Central memory CD4-positive, alpha-beta T cell (primary cell): Measurements from ENCODE around the gene SCN2B.
"Not testable (repeated sequence)": the region's sequence is repeated elsewhere in the genome, so short reads cannot be mapped to it uniquely, and the experiment has no call there.

Experiments used
- DNase-seq: peaks from one replicate; pipeline ENCODE4 v3.0.0; 2022

Gene SCN2B

DNA sequence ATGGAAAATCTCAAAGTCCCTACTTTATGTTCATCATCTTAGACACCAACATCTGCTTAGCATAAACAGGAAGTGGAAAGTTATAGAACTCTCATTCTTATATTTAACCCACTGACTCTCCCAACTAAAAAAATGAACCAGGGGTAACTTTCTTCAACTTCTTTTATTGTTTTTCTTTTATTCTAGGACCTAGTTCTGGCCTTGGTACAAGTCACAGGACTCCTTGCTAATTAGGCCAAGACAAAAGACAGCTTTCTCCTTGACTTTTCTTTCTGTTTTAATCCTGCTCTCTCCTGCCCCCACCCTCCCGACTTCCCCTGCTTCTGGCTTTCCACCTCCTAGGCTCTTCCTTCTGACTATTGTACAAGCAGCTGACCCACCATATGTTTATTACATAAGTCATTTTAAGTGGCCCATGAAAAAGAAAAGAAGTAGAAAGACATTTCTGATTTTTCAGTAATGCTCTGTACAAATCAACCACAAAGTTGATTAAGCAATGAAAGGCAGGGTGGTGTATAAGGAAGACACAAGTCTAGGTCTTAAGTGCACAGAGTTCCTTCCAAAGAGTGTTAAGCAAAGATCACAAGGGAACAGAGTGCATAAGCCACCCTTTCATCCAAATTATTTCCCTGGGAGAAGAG is 30.1 kb upstream of the SCN2B start:
- no peak for DNase-seq

DNA sequence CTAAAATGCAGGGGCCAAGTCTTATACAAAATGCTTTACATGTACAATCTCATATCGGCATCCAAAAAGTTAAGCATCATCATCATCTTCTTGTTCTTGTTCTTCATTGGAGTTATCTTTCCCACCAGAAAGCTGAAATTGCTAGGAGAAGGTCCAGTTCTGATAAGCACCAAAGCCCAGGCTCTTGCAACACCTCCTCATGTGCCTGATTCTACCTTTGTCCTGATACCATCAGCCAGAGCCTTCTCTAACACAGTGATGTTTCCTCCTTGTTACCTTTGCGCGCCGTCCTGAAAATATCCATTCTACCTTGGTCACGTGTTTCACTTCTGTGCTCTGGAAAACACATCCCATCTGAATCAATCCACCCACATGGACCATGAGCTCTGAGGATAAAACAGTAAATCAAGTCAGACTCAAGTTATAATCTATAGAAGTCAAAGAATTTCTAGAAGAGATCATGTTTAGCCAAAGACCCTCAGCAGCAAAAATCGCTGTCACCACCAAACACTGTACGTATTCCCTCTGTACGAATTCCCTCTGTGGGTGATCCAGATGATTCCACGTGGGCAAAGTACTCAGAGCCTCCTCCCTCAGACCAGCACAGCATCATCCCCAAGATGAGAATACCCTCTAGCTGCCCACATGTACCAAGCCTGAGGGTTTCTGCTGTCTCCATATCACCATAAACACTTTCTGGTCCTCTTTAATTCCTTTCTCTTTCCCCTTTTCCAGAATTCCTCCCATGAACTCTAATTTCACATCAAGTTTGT is 29.4 kb upstream of the SCN2B start:
- no peak for DNase-seq

DNA sequence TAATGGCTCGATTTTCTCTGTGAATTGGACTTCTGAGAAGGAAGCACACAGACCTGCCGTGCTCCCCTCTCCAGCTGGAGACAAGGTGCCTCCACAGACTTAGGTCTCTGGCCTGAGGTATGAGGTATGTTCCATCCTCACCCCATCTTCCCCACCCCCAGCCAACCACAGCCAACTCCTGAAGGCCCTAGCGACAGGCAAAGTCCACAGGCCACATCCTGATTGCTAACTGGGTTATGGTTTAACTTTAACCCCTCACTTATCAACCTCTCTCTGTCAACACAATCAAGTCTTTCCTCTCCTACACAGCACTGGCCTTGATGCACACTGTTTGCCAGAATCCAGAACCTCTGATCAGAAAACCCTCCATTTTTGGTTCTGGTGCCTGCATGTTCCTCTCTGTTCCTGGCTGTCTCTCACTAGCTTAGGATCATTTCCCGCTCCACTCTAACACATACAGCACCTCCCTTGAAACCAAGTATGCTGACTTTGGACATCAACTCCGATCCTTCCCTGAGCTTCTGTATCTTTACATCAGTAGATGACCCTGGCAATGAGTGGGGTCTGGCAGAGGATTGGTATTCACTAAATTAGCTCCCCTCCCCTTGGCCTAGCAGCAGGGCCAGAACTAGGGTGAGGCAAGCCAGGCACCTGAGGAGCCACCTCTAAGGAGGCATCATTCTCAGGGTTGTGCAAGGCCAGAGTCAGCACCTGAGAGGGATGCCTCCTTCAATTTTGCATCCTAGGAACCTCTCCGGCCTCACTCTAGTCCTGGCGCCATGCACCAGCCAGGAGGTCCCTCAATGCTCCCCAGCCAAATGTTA is 26.4 kb upstream of the SCN2B start:
- DNase-seq: peak; percentile 77

DNA sequence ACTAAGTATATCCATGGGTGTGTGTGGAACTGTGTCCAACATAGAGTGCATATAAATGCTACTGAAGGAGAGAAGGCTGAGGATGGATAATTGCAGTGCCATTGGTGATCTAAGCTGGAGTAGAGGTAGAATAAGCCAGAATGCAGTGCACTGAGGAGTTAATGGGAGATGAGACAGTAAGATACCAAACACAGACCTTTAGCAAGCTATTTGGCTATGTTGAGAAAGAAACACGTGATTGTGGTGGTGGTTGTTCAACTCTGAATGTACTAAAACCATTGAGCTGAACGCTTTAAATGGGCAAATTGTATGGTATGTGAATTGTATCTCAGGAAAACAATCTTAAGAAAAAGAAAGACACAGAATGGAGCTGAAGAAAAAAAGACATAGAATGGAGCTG is 25.5 kb upstream of the SCN2B start:
- no peak for DNase-seq

DNA sequence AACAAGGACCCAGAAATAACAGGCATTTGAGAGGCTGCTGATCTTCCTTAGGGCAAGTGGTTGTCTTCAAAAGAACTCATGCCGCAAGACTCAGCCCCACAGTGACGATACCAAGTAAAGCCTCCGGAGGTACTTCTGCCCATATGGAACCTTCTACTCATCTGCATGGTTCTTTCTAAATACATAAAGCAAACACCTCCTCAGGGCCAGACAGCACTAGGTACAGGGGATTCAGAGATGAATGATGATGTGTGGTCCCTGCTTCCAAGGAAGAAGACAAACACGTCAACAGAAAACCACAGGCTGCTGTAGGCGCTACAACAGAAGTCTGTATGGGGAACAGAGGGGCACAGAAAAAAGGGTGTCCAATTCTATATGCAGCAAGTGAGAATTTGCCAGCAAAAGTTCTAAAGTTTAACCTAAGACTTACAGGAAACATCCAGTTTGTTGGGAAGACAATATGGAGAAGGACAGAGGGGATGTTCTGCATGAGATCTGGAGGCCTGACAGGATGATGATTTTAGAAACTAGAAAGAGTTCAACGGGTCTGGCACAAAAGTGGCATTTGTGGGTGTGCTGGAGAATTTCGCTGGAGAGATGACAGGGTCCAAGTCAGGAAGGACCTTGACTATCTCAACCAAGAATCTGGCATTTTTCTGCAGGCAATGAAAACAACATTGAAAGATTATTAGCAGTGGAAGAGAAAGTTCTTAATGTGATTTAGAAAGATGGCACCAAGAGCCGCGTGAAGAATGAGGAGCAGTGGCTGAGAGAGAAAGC is 24.7 kb upstream of the SCN2B start:
- DNase-seq: peak; percentile 59

DNA sequence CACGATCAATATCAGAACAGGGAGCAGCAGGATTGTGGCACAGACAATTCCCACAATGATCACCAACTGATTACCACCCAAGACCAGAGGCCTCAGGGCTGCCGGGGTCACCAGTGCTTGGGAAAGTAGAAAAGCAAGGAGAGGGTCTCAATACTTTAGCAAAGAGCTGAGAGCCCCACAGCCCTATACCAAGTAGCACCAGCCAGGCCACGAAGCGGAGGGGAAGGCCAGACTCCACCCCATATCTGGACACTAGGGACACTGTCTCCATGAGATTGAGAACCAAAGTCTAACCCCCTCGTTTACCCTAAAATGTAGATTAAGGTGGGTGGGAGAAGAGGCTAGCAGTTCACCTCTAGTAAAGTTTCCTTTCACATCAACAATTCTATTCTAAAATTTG is 24.1 kb upstream of the SCN2B start:
- DNase-seq: no peak

DNA sequence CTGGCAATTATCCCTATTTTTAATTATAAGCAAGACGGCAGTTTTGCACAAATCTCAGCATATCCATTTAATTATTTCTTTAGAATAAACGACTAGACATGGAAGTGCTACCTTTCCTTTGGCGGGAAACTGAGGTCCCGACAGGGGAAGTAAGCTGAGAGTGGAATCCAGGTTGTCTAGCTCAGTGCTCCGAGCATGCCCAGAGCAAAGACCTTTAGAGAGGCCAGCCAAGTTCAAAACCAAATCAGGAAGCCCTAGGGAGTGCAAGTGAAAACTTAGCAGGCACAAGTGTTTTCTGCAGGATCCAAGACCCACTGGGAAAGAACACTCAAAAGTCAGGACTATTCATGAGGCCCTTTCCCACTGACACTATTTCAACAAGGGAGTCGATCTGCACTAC is 22.7 kb upstream of the SCN2B start:
- DNase-seq: no peak

DNA sequence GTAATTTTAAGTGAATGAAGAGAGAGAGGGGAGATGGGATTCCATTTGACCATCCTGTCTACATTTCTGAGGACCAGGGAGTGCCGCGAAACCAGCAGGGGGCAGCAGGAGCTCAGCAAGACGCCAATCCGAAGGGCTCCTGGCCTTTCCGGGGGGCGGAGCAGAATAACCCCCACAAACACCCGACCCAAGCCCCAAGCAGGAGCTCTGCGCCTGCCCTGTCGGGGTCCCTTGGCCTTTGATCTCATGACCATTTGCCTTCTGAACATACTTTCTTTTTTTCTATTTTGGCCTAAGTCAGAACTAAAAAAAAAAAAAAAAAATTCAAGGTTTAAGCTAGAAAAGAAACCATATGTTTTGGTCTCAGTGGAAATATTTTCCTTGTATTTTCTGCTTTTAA is 21.9 kb upstream of the SCN2B start:
- DNase-seq: peak; percentile 73

DNA sequence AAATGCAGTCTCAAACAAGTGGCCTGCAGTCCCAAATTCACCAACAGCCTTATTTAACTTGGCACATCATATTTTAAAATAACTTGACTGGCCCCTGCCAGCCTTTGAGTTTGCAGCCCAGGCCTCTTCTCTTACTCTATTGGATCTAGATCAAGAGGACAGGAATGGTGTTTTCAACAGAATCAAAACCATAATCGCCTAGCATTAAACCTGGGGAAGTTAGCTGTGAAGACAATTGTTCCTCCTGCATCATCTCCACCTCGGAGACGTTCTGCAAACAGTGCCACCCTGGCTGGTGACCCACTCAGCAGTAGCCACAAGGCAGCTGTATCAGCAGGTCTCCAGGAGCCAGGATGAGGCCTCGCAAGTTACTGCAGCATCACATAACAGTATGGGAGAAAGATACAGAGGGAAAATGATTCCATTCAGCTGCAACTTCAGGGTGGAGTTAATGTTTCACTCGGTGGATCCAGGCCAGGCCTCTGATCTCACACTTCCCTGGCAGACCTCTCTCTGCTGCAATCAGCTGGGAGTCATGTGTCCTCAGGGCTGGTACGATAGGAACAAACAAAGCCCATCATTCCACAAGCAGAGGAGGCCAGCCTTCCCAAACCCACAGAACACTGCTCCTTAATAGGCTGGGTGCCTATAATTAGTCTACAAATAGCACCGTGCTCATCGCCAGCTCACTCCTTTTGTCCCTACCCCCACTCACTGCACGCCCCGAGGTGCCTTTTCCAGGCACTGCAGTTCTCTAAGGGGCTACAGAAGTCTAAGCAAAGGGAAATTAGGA is 18.6 kb upstream of the SCN2B start:
- DNase-seq: no peak

DNA sequence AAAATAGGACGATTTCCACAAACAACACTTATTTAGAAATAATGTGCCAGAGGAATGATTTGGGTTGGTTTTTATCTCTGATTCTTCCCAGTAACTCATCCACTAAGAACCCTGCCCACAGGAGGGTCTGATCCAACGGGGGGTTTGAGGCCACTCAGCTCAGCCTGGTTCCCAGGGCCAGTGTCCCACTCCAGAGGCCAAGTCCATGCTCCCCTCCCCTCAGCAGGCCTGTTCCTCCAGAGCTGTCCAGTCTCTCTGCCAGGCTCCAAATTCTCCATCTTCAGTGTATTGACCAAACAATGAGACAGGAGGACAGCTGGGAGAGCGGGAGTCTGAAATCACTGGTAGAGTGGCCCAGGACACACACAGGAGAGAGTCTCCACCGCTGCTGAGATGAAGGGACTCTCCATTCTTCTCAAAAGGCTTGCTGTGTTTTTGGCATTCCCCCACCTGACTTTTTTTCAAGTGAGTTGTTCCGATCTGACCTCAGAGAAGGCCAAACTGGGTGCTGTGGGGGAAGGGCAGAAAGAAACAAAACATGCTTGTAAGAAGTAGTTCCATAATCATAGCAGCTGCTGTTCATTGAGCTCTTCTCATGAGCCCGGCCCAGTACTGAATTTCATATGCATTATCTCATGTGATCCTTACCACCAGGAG is 17.6 kb upstream of the SCN2B start:
- DNase-seq: no peak

DNA sequence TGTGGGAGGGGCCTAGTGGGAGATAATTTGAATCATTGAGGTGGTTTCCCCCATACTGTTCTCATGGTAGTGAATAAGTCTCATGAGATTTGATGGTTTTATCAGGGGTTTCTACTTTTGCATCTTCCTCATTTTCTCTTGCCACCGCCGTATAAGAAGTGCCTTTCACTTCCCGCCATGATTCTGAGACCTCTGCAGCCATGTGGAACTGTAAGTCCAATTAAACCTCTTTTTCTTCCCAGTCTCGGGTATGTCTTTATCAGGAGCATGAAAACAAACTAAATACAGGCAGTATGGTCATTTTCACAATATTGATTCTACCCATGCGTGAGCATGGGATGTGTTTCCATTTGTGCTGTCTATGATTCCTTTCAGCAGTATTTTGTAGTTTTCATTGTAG is 16.4 kb upstream of the SCN2B start:
- not testable (repeated sequence) for DNase-seq

DNA sequence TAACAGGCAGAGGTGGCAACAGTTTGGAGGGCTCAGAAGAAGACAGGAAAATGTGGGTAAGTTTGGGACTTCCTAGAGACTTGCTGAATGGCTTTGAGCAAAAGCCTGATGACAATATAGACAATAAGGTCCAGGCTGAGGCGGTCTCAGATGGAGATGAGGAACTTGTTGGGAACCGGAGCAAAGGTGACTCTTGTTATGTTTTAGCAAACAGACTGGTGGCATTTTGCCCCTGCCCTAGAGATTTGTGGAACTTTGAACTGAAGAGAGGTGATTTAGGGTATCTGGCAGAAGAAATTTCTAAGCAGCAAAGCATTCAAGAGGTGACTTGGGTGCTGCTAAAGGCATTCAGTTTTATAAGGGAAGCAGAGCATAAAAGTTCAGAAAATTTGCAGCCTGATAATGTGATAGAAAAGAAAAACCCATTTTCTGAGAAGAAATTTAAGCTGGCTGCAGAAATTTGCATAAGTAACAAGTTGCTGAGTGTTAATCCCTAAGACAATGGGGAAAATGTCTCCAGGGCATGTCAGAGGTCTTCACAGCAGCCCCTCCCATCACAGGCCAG is 14.6 kb upstream of the SCN2B start:
- not testable (repeated sequence) for DNase-seq

DNA sequence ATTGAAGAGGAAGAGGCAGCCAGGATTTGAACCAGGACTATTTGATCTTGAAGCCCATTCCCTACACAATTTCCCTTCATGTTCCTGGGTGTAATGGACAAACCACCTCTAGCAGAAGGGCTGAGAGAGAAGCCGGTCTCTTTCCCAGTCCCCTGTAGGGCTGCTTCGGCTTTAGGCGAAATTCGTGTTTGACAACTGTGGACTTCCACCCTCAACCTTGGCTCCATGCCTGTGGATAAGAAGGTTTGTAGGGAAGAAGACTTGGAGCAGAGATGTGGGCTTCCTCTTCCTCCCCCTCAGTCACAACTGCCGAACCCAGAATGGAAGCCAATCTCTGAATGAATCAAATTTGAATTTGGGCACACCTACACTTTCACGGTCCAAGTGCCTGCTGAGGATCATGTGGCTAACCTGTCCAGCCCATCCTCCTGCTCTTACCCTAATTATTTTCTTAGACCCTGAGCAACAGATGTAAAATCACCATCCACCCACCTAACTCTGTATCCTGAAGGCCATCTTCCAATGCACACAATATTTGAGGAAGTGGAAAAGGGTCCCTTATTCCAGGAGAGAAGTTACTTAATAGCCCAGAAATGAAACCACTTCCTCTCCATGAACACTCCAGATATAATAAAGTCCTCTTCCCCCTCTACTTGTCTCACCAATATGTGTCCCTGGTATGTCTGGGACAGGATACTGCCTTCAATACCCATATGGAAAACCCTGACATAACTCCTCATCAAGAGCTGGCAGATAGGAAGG is 10.1 kb upstream of the SCN2B start:
- DNase-seq: no peak

DNA sequence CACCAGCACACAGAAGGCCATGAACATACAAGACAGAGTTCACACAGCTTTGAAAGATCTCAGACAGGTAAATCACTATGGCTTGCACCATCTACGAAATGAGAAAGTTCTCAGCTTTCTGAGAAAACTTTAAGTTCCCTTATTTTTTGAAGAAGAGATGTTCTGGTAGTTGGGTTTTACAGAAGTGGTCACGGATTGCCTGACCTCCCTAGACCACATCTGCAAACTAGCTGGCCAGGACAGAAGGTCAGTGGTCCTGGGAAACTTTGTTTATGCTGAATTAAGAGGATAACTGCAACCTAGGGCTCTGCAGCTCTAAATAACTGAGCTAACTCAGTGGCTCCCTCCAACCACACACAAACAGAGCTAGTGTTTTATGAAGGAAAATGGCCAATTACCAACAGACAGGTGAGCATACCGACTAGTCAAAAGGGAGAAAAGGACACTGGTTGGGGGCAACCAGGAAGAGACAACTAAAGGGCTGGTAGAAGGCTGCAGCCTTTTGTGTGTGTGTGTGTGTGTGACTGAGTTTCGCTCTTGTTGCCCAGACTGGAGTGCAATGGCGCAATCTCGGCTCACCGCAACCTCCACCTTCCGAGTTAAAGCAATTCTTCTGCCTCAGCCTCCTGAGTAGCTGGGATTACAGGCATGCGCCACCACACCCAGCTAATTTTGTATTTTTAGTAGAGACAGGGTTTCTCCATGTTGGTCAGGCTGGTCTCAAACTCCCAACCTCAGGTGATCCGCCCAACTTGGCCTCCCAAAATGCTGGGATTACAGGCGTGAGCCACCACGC is 8.5 kb upstream of the SCN2B start:
- no peak for DNase-seq

DNA sequence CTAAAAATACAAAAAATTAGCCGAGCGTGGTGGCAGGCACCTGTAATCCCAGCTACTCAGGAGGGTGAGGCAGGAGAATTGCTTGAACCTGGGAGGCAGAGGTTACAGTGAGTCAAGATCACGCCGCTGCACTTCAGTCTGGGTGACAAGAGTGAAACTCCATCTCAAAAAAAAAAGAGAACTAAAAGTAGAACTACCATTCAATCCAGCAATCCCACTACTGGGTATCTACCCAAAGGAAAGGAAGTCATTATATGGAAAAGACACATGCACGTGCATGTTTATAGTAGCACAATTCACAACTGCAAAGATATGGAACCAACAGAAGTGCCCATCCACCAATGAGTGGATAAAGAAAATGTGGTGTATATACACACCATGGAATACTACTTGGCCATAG is 7.3 kb upstream of the SCN2B start:
- DNase-seq: not testable (repeated sequence)

DNA sequence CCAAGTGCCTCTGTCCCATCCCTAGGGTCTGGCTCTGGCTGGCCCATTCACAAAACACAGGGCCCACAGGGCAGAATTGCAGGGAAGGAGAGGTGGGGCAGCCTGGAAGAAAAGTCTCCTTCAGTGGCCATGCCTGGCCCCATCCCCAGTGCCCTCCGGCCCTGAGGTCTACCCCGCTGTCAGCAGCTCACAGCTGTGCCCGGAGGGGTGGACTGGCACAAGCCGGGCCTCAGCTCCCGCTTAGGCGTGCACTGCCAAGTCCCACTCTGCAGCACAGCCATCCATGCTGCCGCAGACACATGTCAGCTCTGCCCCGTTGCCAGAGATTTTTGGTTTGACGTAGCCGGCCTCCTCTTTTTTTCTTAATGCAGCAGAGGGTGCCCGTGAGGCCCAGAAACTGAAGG is 3.9 kb upstream of the SCN2B start:
- no peak for DNase-seq

DNA sequence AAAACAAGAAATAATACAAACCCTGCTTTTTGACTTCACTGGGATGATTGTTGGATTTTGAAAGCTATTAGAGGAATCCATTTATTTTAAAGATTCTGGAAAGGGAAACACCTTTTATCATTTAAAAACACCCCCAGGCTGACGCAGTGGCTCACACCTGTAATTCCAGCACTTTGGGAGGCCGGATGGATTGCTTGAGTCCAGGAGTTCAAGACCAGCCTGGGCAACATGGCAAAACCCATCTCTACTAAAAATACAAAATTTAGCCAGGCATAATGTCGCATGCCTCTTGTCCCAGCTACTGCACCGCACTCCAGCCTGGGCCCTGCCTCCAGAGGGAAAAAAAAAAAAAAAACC is 317 bp upstream of the SCN2B start:
- DNase-seq: no peak

DNA sequence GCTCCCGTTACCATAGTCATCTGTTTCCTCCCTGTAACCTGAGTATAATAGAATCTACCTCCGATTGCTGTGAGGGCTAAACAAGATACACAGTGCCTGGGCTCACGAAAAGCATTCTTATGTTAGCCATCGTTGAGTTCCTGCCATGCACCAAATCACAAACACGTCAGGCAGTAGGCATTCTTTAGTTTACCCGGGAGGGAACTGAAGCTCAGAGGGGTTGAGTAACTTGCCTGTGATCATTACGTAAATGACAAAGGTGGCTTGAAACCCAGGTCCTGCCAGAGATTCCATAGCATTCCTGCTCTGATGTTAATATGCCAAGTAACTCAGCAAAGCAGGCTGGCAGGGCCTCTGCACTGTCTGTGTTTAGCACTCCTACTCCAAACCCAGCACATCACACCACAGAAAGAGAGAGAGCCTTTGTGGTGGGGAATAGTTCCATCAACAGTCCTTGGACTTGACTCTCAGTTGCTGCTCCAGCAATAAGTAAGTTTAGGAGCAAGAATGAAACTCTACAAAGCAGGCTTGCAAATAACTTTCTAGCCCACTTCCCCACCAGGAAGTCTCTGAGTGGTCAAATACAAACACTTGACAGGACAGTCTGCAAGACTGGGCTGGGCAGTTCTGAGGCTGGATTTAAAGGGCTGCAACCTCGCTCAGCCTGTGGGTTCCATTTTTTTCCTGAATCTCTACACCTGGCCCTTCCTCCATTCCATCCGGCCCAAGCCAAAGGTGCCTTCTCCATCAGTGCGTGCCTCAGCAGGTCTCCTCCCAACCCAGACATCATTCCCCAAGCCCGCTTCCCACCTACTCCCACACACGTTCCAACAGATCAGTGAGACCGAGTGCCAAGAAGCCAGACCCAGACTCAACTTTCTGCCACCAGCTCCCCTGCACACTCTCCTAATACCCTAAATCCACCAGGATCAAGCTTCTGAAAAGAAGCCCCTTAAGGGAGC is 1.1 kb downstream of the SCN2B start:
- no peak for DNase-seq
